Peyer's patch (tissue), 4 donors: Measurements from ENCODE around the gene TRDN. TPM values are rescaled to one million over a fixed set of nuclear protein-coding genes. Genes with fewer than 3 reads are reported as not detected.

ENCODE experiments used
- DNase-seq, 3 donors: peaks; one replicate each; pipeline ENCODE4 v3.0.0-alpha.2; 2017 to 2019
- H3K27ac ChIP-seq, 4 donors: fragments of 200-600 bp; sonication (generic); one replicate each; pipeline ENCODE4 v1.5.1; 2016 to 2019
- H3K27me3 ChIP-seq, 2 donors: fragments of 200-600 bp; sonication (generic); one replicate each; pipeline ENCODE4 v1.5.1; 2019
- H3K36me3 ChIP-seq, 3 donors: fragments of 200-600 bp; sonication (generic); one replicate each; pipeline ENCODE4 v1.5.1; 2016 to 2019
- H3K4me1 ChIP-seq, 4 donors: fragments of 200-600 bp; sonication (generic); one replicate each; pipeline ENCODE4 v1.5.1; 2016 to 2019
- H3K4me3 ChIP-seq, 4 donors: fragments of 200-600 bp; sonication (generic); 1 replicate in 3 of 4; 2 replicates in 1 of 4; pipeline ENCODE4 v1.5.1; 2016 to 2019; ENCODE audit warnings: mild to moderate bottlenecking in 1 of 4
- H3K9me3 ChIP-seq, 4 donors: fragments of 200-600 bp; sonication (generic); one replicate each; pipeline ENCODE4 v1.5.1; 2016 to 2019; ENCODE audit warnings: mild to moderate bottlenecking in 1 of 4
- POLR2A ChIP-seq, 2 donors: fragments of 450-650 bp; IDR thresholded peaks; one replicate each; pipeline ENCODE4 v1.5.1; 2017; ENCODE audit warnings: antibody characterized with exemption in 2 of 2, mild to moderate bottlenecking in 2 of 2, moderate library complexity in 2 of 2
- total RNA-seq, 4 donors: library from RNA; depleted of rRNA; stranded (reverse); fragments of >200 nt; gene quantifications; one replicate each; pipeline ENCODE4 v1.1.0, GENCODE V29; 2016
- TF ChIP-seq, protein P1 (sequence below), 6 experiments: fragments of 450-650 bp in 4 of 6; fragments of 200-600 bp in 2 of 6; sonication (generic) in 1 of 6; IDR thresholded peaks; one replicate each; pipeline ENCODE4 v1.5.1; 2017 to 2019; ENCODE audit warnings: antibody characterized with exemption in 6 of 6, mild to moderate bottlenecking in 3 of 6, moderate library complexity in 1 of 6

Gene TRDN
- total RNA-seq, 4 donors from 2014 or later, result not detected

DNA sequence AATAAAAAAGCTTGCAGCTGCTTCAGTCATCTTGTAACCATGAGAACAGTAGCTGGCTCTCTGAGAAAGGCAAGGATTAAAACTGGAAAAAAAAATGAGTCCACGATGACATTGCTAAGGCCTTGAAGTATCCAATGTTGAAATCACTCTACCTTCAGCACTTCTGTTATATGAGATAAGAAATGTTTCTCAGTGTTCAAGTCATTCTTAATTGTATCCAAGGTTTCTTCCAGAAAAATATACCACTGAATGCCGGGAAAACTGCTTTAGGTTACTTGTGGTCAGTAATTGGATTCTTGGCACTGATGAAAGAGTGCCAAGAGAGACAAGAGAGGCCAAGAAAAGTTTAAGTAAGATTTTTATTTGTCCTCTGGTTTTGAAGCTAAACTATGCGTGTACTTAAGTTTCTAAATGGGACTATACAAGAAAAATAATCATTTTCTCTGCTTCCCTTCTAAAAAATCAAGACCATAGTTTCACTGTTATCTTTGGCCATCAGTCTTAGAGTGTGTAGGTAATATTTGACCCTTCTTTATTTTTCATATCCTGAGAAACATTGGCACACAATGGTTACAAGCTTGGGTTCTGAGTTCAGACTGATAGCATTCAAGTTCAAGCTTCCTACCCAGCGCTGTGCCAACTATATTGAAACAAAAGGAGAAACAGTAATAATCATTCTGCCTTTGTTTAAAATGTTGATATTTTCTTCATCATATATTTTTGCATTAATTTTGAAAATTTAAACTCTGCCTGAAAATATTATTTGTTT is 84.6 kb downstream of the TRDN start:
- no peak overlapping the region for H3K27ac ChIP-seq
- H3K4me3 ChIP-seq, result no peak overlapping the region
- DNase-seq, result no peak
- no peaks in the 10 kb centered on the region for H3K9me3 ChIP-seq
- no peaks in the 10 kb centered on the region for H3K36me3 ChIP-seq
- H3K4me1 ChIP-seq, result no peaks in the 10 kb centered on the region
- no peak for TF ChIP-seq POLR2A (IDR thresholded peaks at IDR 0.05)
- TF ChIP-seq, protein P1, sequence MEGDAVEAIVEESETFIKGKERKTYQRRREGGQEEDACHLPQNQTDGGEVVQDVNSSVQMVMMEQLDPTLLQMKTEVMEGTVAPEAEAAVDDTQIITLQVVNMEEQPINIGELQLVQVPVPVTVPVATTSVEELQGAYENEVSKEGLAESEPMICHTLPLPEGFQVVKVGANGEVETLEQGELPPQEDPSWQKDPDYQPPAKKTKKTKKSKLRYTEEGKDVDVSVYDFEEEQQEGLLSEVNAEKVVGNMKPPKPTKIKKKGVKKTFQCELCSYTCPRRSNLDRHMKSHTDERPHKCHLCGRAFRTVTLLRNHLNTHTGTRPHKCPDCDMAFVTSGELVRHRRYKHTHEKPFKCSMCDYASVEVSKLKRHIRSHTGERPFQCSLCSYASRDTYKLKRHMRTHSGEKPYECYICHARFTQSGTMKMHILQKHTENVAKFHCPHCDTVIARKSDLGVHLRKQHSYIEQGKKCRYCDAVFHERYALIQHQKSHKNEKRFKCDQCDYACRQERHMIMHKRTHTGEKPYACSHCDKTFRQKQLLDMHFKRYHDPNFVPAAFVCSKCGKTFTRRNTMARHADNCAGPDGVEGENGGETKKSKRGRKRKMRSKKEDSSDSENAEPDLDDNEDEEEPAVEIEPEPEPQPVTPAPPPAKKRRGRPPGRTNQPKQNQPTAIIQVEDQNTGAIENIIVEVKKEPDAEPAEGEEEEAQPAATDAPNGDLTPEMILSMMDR (IDR thresholded peaks at IDR 0.05), result no peak
- no peaks in the 10 kb centered on the region for H3K27me3 ChIP-seq

GRCh38 chr6:123550052-123550617 is 86.6 kb downstream of the TRDN start:
- TF ChIP-seq, protein P1 (IDR thresholded peaks at IDR 0.05), result no peak
- TF ChIP-seq POLR2A (IDR thresholded peaks at IDR 0.05), result no peak
- no peaks in the 10 kb centered on the region for H3K36me3 ChIP-seq
- H3K27ac ChIP-seq, result no peak overlapping the region
- no peaks in the 10 kb centered on the region for H3K4me1 ChIP-seq
- no peaks in the 10 kb centered on the region for H3K9me3 ChIP-seq
- H3K27me3 ChIP-seq, result no peaks in the 10 kb centered on the region
- H3K4me3 ChIP-seq, result no peak overlapping the region
- DNase-seq, result no peak

GRCh38 chr6:123549476-123549875 is 87.3 kb downstream of the TRDN start:
- Histone ChIP-seq H3K27me3 (no peaks in the 10 kb centered on the region), H3K27ac (no peak overlapping the region), H3K4me1 (no peaks in the 10 kb centered on the region), H3K4me3 (no peak overlapping the region), H3K36me3 (no peaks in the 10 kb centered on the region), H3K9me3 (no peaks in the 10 kb centered on the region)
- TF ChIP-seq POLR2A (IDR thresholded peaks at IDR 0.05), result no peak
- TF ChIP-seq, protein P1 (IDR thresholded peaks at IDR 0.05), result no peak
- DNase-seq, result no peak

DNA sequence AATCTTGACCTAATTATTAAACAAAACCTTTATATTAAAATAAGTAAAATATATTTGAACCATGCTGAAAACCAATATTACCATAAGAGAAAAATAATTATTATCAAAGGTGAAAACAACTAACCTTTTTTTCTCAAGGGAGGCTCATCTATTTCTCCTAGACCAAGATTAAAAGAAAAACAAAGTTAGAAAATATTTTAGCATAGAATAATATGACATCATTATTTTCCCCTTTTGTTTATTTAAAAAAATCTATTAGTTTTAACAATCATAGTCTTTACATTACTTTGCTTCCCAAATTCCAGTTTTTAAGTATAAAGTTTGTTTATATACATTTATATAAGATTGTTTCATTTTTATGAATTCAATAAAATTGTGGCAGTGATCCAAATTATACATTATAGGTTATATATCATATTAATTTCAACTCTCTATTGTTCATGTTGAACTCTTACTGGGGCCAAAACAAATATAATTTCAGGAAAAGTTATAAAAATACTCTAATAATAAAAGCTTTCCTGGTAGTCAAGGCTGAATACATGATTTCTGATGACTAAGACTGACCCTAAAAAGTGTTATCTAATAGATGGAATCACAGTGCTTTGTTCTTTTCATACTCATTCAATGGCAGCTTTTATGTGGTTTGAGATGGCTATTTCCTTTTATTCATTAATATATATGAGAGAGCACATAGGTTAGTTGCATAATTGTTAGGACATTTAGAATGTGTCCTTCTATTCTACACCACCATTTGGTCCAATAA is 89.4 kb downstream of the TRDN start:
- no peak overlapping the region for H3K27ac ChIP-seq
- no peak for DNase-seq
- no peak for TF ChIP-seq POLR2A (IDR thresholded peaks at IDR 0.05)
- TF ChIP-seq, protein P1 (IDR thresholded peaks at IDR 0.05), result no peak
- no peaks in the 10 kb centered on the region for H3K36me3 ChIP-seq
- no peaks in the 10 kb centered on the region for H3K27me3 ChIP-seq
- H3K4me1 ChIP-seq, result no peaks in the 10 kb centered on the region
- no peaks in the 10 kb centered on the region for H3K9me3 ChIP-seq
- H3K4me3 ChIP-seq, result no peak overlapping the region

DNA sequence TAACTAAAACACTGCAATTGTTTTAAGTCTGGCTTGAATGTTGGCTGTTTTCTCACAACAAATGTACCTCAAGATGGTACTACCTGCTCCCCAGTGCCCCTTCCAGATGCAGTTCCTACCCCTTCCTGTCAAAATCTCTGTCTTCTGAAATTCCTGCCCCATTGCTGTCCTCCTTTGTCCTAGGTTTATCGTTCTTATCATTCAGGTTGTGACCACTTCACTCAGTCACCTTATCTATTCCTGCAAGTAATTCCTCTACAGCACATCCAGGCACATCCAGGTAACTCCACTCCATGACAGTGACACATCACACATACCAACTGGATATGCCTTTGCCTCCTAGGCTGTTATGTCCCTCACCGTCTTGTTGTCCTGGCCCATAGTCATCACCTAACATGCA is 90.2 kb downstream of the TRDN start:
- Histone ChIP-seq H3K27ac (no peak overlapping the region), H3K4me1 (no peaks in the 10 kb centered on the region), H3K27me3 (no peaks in the 10 kb centered on the region), H3K9me3 (no peaks in the 10 kb centered on the region), H3K4me3 (no peak overlapping the region), H3K36me3 (no peaks in the 10 kb centered on the region)
- DNase-seq, result no peak
- TF ChIP-seq, protein P1 (IDR thresholded peaks at IDR 0.05), result no peak
- TF ChIP-seq POLR2A (IDR thresholded peaks at IDR 0.05), result no peak
